Islet precursor cell (in vitro differentiated cells): ENCODE data around the gene FLRT1.
"Not testable (repeated sequence)": the region's sequence is repeated elsewhere in the genome, so short reads cannot be mapped to it uniquely, and the experiment has no call there.

Source experiments
- DNase-seq: peaks from one replicate; pipeline ENCODE4 v3.0.0-alpha.2; 2018

The FLRT1 gene

GRCh38 chr11:64025205-64025604 lies 10.5 kb upstream of the FLRT1 start:
- no peak for DNase-seq

- DNase-seq, result no peak
Measured at GRCh38 chr11:64026575-64027205, 9.0 kb upstream of the FLRT1 start.

GRCh38 chr11:64027651-64028397 lies 7.9 kb upstream of the FLRT1 start:
- DNase-seq, result no peak

GRCh38 chr11:64028398-64029115 lies 7.2 kb upstream of the FLRT1 start:
- peak; percentile 89 for DNase-seq

- DNase-seq, result no peak
Measured at GRCh38 chr11:64029773-64030172, 6.0 kb upstream of the FLRT1 start.

GRCh38 chr11:64031001-64031400 lies 4.7 kb upstream of the FLRT1 start:
- no peak for DNase-seq

GRCh38 chr11:64032050-64032449 lies 3.7 kb upstream of the FLRT1 start:
- no peak for DNase-seq

GRCh38 chr11:64034411-64034811 lies 1.3 kb upstream of the FLRT1 start:
- DNase-seq, result no peak

GRCh38 chr11:64035081-64035524 lies 628 bp upstream of the FLRT1 start:
- no peak for DNase-seq

GRCh38 chr11:64036087-64037026 lies 626 bp downstream of the FLRT1 start:
- no peak for DNase-seq

GRCh38 chr11:64037027-64037634 lies 1.4 kb downstream of the FLRT1 start:
- DNase-seq, result no peak

- no peak for DNase-seq
Measured at GRCh38 chr11:64038500-64038899, 2.8 kb downstream of the FLRT1 start.

- no peak for DNase-seq
Measured at GRCh38 chr11:64039012-64039665, 3.4 kb downstream of the FLRT1 start.

GRCh38 chr11:64040684-64041322 lies 5.1 kb downstream of the FLRT1 start:
- DNase-seq, result no peak

- DNase-seq, result no peak
Measured at GRCh38 chr11:64041846-64042245, 6.1 kb downstream of the FLRT1 start.

GRCh38 chr11:64042301-64042700 lies 6.6 kb downstream of the FLRT1 start:
- DNase-seq, result no peak

- no peak for DNase-seq
Measured at GRCh38 chr11:64043545-64043944, 7.8 kb downstream of the FLRT1 start.

- no peak for DNase-seq
Measured at GRCh38 chr11:64044730-64045393, 9.1 kb downstream of the FLRT1 start.

- DNase-seq, result no peak
Measured at GRCh38 chr11:64045700-64046099, 10.0 kb downstream of the FLRT1 start.

- not testable (repeated sequence) for DNase-seq
Measured at GRCh38 chr11:64047373-64047772, 11.6 kb downstream of the FLRT1 start.
